ENCODE data around the gene CEPT1. TPM values are rescaled to one million over a fixed set of nuclear protein-coding genes. Genes with fewer than 3 reads are reported as not detected.

The CEPT1 gene
- polyA plus RNA-seq, 1 of the 3 experiments (the other 2 are of a cell fraction) = 11.6 TPM

DNA sequence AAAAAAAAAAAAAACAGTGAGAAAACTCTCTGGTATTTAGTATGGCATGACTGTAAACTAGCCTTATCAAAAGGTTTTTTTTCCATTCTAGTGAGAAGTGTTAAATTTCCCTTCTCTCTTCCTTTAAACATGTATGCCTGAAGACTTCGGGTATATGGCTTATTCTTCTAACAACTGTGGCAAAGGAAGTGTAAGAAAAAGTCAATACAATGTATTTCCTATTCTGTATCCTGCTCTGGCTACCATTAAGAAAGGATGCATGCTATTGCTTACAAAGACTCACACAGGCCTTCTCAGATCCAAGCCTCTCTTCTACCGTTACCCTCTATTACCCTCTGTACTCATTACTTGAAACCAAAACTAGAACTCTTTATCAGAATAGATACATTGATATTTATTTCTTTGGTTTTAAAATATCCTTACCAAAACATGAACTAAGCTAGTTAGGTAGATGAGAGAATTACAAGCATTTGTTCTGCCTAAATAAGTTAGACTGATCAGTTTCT, 8.4 kb downstream of the CEPT1 start:
- POLR2A ChIA-PET = no interaction called here

More for the DNA sequence above, 8.4 kb downstream of the CEPT1 start:
- H3K4me1 ChIP-seq (ENCODE audit: control insufficient read depth in 1 of 2, insufficient read depth in 2 of 2, low read depth in 1 of 2, low read length in 1 of 2) = peaks cover 0 to 11% of the 10 kb centered on the region in 2 experiments; a peak in 1 of 4 replicates
- H3F3A ChIP-seq (replicated peaks; ENCODE audit: insufficient read depth) = no peaks in the 10 kb centered on the region
- no peaks in the 10 kb centered on the region for H3K27me3 ChIP-seq (ENCODE audit: insufficient read depth)
- no peak overlapping the region for H3K4me3 ChIP-seq (ENCODE audit: low read depth in 2 of 2, low read length in 1 of 2)
- no peak overlapping the region for H3K9ac ChIP-seq
- H3K36me3 ChIP-seq (replicated peaks in 1 of 2; ENCODE audit: control insufficient read depth in 1 of 2, insufficient read depth in 2 of 2, low read length in 1 of 2) = peaks cover 45 to 56% of the 10 kb centered on the region in 2 experiments
- 98% methylated on average over 2 of the region's 2 CpGs for WGBS (ENCODE audit: low lambda C conversion rate)
- peaks cover 81% of the 10 kb centered on the region for H3K79me2 ChIP-seq (ENCODE audit: insufficient read depth)
- CTCF ChIA-PET = interaction anchor here (1.0 kb wide), 1 partner anchor 11 kb away, joined by 3 read pairs; no protein-coding TSS in a partner anchor
- no peaks in the 10 kb centered on the region; the same call in 1 of the 2 replicates for H4K20me1 ChIP-seq (ENCODE audit: insufficient read depth)
- TF ChIP-seq, protein P1, sequence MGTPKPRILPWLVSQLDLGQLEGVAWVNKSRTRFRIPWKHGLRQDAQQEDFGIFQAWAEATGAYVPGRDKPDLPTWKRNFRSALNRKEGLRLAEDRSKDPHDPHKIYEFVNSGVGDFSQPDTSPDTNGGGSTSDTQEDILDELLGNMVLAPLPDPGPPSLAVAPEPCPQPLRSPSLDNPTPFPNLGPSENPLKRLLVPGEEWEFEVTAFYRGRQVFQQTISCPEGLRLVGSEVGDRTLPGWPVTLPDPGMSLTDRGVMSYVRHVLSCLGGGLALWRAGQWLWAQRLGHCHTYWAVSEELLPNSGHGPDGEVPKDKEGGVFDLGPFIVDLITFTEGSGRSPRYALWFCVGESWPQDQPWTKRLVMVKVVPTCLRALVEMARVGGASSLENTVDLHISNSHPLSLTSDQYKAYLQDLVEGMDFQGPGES (IDR thresholded peaks at IDR 0.05; ENCODE audit: low read depth, low read length) = no peak
- TF ChIP-seq POLR2AphosphoS5 (IDR thresholded peaks at IDR 0.05; ENCODE audit: low read depth, low read length) (no peak), NRF1 (IDR thresholded peaks at IDR 0.05; ENCODE audit: low read depth, low read length) (no peak), ELF1 (IDR thresholded peaks at IDR 0.05) (no peak), REST (IDR thresholded peaks at IDR 0.05; ENCODE audit: low read depth, low read length) (no peak), PBX3 (IDR thresholded peaks at IDR 0.05) (no peak), TEAD4 (IDR thresholded peaks at IDR 0.05; ENCODE audit: borderline replicate concordance, insufficient read depth) (no peak), FOSL2 (IDR thresholded peaks at IDR 0.05; ENCODE audit: borderline replicate concordance, low read depth) (no peak), NFIC (IDR thresholded peaks at IDR 0.05; ENCODE audit: borderline replicate concordance) (no peak), TCF12 (IDR thresholded peaks at IDR 0.05) (no peak), RCOR1 (IDR thresholded peaks at IDR 0.05; ENCODE audit: low read length) (no peak), USF1 (IDR thresholded peaks at IDR 0.05; ENCODE audit: borderline replicate concordance, low read depth) (no peak), RAD21 (IDR thresholded peaks at IDR 0.05; ENCODE audit: low read length) (no peak), EZH2phosphoT487 (IDR thresholded peaks at IDR 0.05; ENCODE audit: borderline replicate concordance, low read depth) (no peak), CHD2 (IDR thresholded peaks at IDR 0.05; ENCODE audit: low read length, partially characterized antibody) (no peak)
- TF ChIP-seq, protein P2, sequence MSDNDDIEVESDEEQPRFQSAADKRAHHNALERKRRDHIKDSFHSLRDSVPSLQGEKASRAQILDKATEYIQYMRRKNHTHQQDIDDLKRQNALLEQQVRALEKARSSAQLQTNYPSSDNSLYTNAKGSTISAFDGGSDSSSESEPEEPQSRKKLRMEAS (IDR thresholded peaks at IDR 0.05; ENCODE audit: low read depth) = no peak
- H3K9me3 ChIP-seq = no peaks in the 10 kb centered on the region
- no peak overlapping the region for H3K4me2 ChIP-seq
- no peak for DNase-seq
- H3K9me2 ChIP-seq = no peaks in the 10 kb centered on the region
- H3K27ac ChIP-seq (ENCODE audit: low read depth in 2 of 2, low read length in 1 of 2) = no peak overlapping the region
- no peak overlapping the region for H2AFZ ChIP-seq (ENCODE audit: low read depth)
